ENCODE data around the gene RAC3. TPM values are rescaled to one million over a fixed set of nuclear protein-coding genes. Genes with fewer than 3 reads are reported as not detected.
A peak's percentile ranks its signal among the peaks of the same experiment; 100 is the strongest.

Gene RAC3
- total and polyA plus RNA-seq, 9 of the 15 experiments (the other 6 are each of a cell fraction or from before 2014, with no cell fraction given), result 0.23 to 292 (median 118) TPM

GRCh38 chr17:82058855-82059249 lies 27.4 kb downstream of the RAC3 start (continued):
- TF ChIP-seq, protein P1, sequence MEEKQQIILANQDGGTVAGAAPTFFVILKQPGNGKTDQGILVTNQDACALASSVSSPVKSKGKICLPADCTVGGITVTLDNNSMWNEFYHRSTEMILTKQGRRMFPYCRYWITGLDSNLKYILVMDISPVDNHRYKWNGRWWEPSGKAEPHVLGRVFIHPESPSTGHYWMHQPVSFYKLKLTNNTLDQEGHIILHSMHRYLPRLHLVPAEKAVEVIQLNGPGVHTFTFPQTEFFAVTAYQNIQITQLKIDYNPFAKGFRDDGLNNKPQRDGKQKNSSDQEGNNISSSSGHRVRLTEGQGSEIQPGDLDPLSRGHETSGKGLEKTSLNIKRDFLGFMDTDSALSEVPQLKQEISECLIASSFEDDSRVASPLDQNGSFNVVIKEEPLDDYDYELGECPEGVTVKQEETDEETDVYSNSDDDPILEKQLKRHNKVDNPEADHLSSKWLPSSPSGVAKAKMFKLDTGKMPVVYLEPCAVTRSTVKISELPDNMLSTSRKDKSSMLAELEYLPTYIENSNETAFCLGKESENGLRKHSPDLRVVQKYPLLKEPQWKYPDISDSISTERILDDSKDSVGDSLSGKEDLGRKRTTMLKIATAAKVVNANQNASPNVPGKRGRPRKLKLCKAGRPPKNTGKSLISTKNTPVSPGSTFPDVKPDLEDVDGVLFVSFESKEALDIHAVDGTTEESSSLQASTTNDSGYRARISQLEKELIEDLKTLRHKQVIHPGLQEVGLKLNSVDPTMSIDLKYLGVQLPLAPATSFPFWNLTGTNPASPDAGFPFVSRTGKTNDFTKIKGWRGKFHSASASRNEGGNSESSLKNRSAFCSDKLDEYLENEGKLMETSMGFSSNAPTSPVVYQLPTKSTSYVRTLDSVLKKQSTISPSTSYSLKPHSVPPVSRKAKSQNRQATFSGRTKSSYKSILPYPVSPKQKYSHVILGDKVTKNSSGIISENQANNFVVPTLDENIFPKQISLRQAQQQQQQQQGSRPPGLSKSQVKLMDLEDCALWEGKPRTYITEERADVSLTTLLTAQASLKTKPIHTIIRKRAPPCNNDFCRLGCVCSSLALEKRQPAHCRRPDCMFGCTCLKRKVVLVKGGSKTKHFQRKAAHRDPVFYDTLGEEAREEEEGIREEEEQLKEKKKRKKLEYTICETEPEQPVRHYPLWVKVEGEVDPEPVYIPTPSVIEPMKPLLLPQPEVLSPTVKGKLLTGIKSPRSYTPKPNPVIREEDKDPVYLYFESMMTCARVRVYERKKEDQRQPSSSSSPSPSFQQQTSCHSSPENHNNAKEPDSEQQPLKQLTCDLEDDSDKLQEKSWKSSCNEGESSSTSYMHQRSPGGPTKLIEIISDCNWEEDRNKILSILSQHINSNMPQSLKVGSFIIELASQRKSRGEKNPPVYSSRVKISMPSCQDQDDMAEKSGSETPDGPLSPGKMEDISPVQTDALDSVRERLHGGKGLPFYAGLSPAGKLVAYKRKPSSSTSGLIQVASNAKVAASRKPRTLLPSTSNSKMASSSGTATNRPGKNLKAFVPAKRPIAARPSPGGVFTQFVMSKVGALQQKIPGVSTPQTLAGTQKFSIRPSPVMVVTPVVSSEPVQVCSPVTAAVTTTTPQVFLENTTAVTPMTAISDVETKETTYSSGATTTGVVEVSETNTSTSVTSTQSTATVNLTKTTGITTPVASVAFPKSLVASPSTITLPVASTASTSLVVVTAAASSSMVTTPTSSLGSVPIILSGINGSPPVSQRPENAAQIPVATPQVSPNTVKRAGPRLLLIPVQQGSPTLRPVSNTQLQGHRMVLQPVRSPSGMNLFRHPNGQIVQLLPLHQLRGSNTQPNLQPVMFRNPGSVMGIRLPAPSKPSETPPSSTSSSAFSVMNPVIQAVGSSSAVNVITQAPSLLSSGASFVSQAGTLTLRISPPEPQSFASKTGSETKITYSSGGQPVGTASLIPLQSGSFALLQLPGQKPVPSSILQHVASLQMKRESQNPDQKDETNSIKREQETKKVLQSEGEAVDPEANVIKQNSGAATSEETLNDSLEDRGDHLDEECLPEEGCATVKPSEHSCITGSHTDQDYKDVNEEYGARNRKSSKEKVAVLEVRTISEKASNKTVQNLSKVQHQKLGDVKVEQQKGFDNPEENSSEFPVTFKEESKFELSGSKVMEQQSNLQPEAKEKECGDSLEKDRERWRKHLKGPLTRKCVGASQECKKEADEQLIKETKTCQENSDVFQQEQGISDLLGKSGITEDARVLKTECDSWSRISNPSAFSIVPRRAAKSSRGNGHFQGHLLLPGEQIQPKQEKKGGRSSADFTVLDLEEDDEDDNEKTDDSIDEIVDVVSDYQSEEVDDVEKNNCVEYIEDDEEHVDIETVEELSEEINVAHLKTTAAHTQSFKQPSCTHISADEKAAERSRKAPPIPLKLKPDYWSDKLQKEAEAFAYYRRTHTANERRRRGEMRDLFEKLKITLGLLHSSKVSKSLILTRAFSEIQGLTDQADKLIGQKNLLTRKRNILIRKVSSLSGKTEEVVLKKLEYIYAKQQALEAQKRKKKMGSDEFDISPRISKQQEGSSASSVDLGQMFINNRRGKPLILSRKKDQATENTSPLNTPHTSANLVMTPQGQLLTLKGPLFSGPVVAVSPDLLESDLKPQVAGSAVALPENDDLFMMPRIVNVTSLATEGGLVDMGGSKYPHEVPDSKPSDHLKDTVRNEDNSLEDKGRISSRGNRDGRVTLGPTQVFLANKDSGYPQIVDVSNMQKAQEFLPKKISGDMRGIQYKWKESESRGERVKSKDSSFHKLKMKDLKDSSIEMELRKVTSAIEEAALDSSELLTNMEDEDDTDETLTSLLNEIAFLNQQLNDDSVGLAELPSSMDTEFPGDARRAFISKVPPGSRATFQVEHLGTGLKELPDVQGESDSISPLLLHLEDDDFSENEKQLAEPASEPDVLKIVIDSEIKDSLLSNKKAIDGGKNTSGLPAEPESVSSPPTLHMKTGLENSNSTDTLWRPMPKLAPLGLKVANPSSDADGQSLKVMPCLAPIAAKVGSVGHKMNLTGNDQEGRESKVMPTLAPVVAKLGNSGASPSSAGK (IDR thresholded peaks at IDR 0.05), result no peak
- TF ChIP-seq ZNF444 (CRISPR knock-in tag; IDR thresholded peaks at IDR 0.05) (no peak), PHF8 (IDR thresholded peaks at IDR 0.05; ENCODE audit: borderline replicate concordance, low read length) (no peak), CBX3 (IDR thresholded peaks at IDR 0.05; ENCODE audit: borderline replicate concordance in 1 of 2, low read length in 2 of 2) (no peak), ZNF644 (tag; IDR thresholded peaks at IDR 0.05; ENCODE audit: low read depth) (no peak), XRCC3 (IDR thresholded peaks at IDR 0.05) (no peak), POLR2A (conservative IDR thresholded peaks at IDR 0.05) (peak; percentile 44; the same call in 1 of the 2 replicates), MTA2 (IDR thresholded peaks at IDR 0.05; ENCODE audit: low read depth) (no peak)

All from K562 (cell line).